HG02973 (cell line): ENCODE data around the gene RHBDD1.

Source experiments
- ATAC-seq: cut with Tn5 transposase; IDR thresholded peaks from one replicate; pipeline ENCODE4 v1.9.1; 2021; ENCODE audit warnings: moderate library complexity; ENCODE audit not compliant: unreplicated experiment

The RHBDD1 gene, protein sequence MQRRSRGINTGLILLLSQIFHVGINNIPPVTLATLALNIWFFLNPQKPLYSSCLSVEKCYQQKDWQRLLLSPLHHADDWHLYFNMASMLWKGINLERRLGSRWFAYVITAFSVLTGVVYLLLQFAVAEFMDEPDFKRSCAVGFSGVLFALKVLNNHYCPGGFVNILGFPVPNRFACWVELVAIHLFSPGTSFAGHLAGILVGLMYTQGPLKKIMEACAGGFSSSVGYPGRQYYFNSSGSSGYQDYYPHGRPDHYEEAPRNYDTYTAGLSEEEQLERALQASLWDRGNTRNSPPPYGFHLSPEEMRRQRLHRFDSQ

DNA sequence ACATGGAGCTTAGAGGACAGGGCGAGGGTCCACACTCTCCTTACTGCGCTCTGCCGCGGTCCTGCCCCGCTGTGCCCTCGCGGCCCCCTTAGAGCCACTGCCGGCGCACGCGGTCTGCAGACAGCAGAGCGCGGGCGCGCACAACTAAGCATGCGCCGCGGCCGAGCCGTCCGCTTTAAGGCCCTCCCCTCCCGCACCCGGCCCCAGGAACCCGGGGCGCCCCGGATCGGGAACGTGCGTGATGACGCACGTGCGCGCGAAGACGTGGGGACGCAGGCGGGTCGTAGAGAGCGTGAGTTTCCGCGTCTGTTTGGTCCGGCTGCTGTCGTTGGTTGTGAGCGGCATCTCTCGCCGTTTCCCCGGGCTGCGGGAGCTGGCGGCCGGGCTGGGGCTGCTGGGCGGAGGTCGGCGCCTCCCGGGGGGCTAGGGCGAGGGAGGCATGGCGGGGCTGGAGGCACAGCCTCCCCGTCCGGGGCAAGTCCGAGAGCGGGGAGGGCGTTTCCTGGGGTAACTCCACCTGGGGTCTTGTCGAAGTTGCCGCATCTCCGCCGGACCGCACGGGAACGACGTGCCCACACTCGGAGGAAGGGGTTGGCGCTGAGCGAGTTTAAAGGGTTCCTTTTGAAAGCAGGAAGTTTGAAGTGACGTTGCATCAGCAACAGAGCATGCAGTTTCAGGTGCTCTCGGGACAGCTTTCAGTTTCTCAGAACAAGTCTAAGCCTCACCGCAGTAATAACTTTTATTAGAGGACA lies at the start of gene RHBDD1:
RHBDD1 (plus strand) TSS at position 259 of the 752 bp plus-strand sequence. CDS start 28,640 bp downstream, outside the sequence.
- ATAC-seq, result peak; percentile 84

DNA sequence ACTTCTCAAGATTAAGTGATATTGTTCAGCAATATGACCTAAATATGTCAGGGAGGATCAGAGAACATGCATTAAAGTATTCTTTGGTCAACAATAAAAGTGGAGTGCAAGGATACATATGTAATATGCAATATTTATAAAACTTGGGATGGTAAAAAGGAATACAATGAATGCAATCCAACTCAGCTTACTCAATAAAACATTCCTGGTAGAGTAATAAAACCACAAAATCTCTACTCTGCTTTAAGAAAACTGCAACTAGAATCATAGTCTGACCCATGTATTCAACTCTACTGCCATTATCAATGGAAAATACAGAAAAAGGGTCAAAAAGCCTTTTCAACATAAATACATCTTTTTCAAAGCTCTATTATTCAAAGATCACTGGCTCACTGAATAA lies 47.8 kb upstream of the RHBDD1 start:
- no peak for ATAC-seq

DNA sequence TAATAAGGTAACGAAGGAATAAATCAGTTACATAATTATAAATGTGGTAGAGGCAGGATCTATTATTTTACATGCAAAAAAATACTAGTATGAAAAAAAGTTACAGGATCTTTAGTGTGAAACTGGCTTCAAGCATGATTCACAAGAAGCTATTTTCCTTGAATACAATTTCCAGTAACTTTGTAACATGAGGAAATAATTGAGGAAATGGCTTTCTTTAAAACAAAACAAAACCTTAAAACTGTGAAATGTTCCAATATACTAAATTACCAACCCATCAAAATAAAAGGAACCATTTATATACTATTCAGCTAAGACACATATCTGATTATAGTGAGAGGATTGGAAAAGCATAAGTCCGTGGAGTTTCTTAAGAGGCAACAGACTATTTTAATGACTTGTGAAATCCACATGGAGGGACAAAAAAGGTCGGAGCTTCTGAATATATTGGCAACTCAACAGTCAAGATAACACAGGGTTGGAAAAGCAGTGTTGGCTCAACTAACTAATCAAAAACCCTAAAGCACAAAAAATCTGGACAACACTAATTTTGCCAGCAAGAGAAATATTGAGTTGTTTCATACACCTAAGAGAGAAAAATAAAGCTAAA lies 46.9 kb upstream of the RHBDD1 start:
- no peak for ATAC-seq

DNA sequence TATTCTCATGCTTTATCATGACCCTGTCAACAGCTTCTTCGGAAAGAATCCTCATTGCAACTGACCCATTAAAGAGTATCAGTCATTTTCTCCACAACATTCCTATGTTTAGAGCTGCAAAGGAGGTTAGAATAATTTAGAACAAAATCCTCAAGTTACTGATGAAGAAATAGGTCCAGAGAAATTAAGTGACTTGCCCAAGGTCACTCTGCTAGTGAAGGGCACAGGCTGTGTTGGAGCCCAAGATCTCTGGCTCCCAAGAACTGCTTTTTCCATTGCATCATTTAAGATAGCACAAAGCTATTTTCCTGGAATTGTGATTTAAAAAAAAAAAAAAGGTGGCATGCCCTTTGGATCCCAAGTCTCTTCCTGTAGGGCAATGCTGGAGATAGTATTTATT lies 45.8 kb upstream of the RHBDD1 start:
- no peak for ATAC-seq

DNA sequence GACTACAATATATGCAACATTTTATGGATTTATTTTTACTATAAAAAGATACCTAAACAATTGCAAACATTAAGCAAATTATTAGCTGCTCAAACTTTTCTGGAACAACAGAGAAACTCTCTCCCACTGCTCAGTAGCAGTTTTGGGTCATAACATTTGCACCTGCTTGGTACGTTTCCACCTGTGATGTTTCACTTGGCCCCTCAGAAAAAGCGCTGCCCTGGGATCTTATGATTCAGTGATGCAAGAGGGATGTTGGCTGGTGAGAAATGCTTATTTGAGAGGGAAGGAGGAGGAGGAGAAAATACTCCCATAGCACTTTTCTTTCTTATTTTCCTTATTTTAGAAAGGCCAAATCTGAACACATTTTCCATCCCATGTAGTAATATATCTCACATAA lies 45.4 kb upstream of the RHBDD1 start:
- ATAC-seq, result no peak

DNA sequence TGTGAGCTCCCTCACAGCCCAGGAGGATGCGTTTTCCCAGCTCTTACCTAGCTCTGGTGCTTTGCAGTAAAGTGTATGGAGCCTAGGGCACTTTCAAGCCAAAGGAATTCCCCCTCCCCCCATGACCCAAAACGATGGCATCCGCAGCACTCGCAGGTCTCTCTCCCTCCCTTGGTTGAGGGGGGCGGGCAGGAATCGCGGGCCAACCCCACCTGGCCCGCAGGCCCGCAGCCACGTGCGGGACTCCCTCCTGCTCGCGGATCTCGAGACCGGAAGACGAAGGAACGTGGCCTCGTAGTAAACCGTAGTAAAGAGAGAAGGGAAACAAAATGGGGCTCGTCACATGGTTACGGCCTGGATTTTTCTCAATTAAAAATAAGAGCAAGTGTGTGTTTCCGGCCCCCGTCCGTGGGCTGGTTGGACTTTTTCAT lies 44.8 kb upstream of the RHBDD1 start:
- peak; percentile 66 for ATAC-seq

DNA sequence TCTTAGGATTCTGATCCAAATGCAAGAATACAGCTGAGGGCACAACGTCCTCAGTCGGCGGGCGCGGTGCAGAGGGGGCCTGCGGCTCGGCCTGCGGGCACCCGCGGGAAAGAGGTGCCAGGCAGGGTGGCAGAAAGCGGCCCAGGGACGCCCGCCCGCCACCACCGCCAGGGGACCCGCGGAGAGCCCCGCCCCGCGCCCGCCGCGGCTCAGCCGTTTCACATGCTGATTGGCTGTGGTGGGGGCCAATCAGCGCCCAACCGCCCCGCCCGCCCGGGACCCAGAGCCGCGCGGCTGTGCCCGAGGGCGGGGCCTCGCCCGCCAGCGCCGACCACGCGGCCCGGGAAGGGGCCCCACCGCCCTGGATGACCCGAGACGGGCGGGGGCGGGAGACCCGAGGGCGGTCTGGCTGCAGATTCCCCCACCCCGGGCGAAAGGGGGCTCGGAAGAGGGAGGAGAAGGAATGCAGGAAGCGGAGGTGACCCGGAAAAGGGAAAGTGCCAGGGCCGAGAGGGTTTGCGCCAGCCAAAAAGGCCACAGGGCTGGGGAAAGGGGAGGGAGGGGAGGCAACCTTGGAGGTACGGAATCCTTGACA lies 44.3 kb upstream of the RHBDD1 start:
- peak; percentile 99 for ATAC-seq

DNA sequence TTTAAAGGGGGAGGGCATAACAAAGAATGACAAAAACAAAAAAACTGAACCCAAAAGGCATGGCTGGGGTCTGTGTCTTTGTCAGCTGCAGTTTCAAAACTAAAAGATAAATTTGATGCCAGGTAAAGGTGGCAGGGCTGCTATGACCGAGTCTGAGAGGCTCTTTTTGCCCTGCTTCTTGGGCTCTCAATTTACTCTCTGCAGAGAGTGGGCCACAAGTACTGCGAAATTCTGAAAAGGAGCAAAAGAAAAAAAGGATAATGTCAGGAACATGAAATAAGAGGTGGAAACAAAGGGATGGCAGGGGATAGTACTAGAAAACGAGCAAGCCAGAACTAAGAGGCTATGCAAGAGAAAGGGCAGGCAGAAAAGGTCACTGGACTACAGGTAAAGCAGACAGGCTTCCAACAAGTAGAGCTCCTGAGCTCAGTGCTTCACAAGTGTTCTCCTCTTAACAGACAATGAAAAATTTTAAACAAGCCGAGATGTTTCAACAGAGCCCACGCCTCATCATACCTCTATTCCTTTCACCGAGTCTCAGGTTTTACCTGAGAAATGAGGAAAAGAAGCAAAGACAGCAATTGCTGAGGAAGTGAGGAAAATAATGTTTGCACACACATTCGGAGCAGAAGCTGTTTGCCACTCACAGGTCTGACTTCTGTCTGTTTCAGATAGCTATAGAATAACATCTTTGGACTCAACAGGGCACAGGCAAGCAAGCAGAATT lies 43.5 kb upstream of the RHBDD1 start:
- ATAC-seq, result no peak

DNA sequence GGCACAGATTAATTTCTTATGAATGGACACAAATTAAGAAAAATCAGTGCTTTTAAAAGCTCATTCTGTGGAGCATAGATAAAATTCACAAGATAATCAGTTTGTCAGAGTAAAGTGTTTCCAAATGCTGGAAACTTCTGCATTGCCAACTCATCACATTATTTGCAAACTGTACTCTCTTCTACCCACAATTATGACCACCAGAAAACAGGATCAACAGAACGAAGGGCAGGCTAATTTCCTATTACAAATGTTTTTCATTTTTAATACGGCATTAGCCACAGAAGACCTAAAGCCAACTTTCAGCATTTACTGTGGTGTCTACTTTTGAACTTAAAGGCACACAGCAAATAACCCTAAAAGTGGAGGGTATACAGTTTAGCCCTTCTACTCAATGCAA lies 42.2 kb upstream of the RHBDD1 start:
- no peak for ATAC-seq

DNA sequence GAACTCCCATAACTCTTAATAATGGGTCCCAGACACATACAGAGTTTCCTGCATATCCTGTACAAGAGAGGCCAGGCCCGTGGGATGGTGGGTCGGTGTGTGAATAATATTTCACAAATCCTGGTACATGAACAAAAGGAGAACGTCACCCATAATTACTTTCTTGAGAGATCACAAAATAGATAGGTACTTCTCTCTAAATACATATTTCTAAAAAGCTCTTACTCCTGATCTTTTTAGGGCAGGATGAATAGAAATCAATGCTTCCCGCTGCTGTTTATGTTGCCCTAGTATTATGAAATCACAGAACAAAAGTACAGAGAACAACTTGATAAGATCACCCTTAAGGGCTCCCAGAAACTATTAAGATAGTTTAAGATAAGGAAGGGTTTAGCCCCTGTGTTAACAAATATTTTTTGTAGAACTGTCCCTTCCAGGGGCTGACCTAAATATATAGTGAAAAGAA lies 41.6 kb upstream of the RHBDD1 start:
- ATAC-seq, result no peak

DNA sequence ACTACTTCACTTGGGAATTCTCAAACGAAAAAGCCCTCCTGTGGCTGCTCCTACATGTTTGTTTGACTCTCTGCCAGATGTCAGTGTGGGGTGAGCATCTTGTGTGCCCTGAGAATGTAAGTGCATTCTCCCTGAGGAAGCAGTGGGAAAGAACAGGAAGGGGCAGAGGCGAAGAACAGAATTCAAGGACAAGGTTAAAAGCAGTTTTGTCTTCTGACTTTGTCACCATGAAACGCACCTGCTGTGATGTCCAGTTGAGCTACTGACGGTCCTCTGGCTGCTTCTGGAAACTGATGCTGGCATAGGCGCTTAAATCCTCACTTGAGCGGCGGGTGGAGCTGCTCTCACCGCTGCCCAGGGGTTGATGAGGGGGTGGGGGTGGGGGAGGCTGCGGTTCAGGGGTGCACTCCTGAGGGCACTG lies 41.1 kb upstream of the RHBDD1 start:
- no peak for ATAC-seq

DNA sequence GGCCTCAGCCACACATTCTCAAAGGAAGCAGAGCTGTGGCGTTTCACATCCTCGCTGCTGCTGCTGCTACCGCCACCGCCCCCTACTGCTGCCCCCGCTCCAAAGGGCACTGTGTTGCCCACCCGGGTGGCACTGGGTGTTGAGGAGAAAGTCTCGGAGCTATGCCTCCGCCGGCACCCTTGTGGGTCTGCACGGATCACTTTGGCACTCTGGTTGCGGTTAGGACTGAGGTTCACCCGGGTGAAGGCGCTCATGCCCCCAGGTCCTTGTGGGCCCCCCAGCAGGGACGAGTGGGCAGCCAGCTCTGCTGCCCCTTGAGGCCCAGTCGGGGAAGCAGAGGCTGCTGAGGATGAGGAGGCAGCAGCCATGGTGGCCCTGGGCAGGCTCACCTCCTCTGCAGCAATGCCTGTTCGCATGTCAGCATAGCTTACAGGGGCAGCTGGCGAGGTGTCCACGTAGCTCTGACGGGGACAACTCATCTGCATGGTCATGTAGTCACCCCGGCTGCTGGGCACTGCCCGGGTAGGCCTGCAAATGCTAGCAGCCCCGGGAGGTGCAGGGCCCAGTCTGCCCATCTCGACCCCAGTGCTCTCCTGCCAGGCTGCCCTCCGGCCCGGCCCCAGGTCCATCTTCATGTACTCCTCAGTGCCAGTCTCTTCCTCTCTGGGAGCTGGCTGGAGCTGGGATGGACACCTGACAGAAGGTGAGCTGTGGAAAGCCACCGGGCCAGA lies 40.4 kb upstream of the RHBDD1 start:
- ATAC-seq, result no peak

DNA sequence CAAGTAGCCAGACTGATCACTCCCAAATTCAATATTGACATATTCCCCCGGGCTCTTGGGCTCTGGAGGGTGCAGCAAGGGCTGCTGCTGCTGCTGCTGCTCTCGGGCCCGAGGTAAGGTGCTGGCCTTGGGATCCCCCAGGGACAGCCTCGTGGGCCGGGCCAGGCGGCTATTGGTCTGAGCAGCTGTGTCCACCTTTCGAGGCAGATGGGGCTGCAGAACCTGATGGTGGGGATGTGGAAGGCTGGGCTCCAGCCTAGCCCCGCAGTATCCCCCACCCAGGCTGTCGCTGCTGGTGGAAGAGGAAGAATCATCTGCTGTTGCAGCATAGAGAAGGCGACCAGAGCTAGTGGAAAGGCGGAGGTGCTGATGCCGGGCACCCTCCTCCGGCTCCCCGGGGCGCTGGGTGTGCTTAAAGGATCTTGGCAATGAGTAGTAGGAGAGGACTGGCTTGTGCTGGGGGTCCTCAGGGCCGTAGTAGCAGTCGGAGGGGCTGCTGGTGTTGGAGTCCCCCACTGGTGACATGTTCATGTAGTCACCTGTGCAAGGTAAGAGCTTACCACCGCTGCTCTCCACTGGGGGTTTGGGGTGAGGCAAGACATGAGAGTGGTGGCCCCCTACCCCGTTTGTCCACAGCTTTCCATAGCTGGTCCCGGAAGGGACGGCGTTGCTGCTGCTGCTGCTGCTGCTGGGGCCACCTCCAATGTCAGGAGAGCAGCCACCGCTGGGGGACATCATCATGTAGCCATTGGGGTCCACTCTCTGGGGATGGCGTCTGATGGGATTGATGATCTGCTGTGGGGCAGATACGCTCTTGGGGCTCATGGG lies 39.6 kb upstream of the RHBDD1 start:
- no peak for ATAC-seq

DNA sequence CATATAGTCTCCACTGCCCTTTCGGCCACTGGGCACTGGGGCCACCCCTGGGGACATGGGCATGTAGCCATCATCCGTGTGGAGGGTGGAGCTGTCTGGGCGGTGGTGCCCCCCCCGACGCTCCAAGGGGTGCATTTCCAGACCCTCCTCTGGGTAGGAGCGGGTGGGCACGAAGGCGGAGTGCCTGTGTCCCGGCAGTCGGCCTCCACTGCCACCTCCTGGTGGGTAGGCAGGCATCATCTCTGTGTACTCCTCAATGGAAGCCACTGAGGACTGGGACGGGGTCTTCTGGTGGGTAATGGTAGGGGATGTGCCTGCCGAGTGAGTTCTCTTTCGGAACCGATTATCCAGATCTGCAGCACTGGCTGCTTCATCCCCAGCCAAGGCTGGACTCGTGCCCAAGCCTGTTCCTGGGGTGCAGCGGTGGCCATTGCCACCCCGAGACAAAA lies 39.0 kb upstream of the RHBDD1 start:
- ATAC-seq, result no peak

DNA sequence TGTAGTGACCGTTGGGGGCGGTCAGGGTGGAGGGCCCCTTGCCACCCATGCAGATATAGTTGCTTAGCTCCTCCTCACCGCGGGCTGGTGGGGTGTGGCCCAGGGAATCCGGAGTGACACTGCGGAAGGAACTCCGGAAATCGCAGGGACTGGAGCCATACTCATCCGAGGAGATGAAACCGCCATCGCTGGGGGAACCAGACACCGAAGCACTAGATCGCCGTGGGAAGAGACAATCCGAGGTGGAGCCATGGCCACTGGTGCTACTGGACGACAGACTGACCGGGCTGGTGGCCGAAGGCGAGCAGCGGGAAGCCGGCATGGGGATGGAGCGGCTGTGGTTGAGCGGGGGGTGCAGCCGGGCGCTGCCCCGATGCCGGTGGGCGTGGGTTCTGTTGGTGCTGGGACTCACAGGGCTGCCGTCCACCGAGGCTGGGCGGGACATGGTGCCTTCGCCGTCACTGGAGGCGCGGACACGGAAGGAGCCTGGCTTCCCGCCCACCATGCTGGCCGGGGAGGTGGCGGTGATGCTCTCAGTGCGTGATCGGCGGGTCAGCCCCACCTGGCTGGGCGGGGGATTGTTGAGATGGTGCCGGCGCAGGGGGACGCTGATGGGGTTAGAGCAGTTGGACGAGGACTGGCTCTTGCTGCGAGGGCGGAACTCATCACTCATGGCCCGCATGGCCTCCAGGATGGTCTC lies 38.4 kb upstream of the RHBDD1 start:
- ATAC-seq, result no peak

DNA sequence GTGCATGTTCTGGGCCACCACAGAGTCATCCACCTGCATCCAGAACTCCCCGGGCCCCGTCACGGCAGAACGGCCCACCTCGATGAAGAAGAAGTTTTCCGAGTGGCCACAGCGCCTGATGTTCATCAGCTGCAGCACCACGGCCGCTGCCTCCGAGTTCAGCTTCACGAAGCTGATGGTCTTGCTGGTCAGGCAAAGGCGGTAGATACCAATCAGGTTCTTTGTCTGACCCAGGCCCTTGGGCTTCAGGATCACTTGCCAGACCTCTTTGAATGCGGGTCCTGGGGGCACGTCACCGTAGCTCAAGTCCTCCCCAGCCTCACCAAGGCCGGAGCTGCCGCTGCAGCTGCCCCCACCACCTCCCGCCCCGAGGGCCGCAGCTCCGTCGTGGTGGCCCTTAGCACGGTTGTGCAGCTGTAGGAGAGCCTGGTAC lies 37.8 kb upstream of the RHBDD1 start:
- ATAC-seq, result no peak

DNA sequence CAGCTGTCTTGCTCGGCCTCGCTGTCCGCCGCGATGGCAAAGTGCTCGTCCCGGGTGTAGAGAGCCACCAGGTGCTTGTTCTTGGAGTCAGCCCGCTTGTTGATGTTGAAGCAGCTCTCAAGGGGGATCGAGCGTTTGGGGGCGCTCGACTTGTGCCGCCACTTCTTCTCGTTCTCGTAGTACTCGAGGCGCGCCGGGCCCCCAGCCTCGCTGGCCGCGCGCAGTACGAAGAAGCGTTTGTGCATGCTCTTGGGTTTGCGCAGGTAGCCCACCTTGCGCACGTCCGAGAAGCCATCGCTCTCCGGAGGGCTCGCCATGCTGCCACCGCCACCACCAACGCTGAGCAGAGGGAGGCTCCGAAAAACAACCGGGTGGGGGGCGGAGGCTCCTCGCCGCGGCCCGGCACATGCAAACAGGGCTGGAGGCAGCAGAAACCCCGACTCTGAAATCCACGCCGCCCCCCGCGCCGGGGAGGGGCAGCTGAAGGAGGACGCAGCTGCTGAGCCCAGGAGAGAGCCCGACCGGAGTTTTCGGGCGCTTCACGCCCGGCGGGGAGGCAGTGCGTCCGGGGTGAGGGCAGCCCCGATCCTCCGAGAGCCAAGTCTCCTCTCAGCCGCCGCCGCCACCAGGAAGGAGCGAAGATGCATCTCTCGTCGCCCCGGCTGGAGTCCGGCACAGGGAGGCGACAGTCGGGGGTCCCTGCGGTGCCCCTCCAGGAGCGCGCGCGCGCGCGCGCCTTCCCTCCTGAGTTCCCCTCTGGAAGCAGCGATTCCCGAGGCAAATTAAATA lies 37.2 kb upstream of the RHBDD1 start:
- ATAC-seq, result peak; percentile 15
